ENCODE results near the gene BCAP29.
"Not testable (repeated sequence)": the region's sequence is repeated elsewhere in the genome, so short reads cannot be mapped to it uniquely, and the experiment has no call there.

The BCAP29 gene

GRCh38 chr7:107627002-107627401, 47.0 kb downstream of the BCAP29 start:
- DNase-seq (ENCODE audit: low read depth), result no peak

- DNase-seq (ENCODE audit: low read depth), result no peak
Measured at GRCh38 chr7:107628461-107629064, 48.5 kb downstream of the BCAP29 start.

- no peak for DNase-seq (ENCODE audit: low read depth)
Measured at GRCh38 chr7:107630342-107630741, 50.3 kb downstream of the BCAP29 start.

GRCh38 chr7:107631588-107632491, 51.8 kb downstream of the BCAP29 start:
- no peak for DNase-seq (ENCODE audit: low read depth)

GRCh38 chr7:107632492-107632865, 52.4 kb downstream of the BCAP29 start:
- DNase-seq (ENCODE audit: low read depth), result no peak

- DNase-seq (ENCODE audit: low read depth), result no peak
Measured at GRCh38 chr7:107638594-107638993, 58.5 kb downstream of the BCAP29 start.

- not testable (repeated sequence) for DNase-seq (ENCODE audit: low read depth)
Measured at GRCh38 chr7:107639070-107639469, 59.0 kb downstream of the BCAP29 start.

GRCh38 chr7:107641676-107642075, 61.6 kb downstream of the BCAP29 start:
- no peak for DNase-seq (ENCODE audit: low read depth)

GRCh38 chr7:107642501-107642900, 62.5 kb downstream of the BCAP29 start:
- no peak for DNase-seq (ENCODE audit: low read depth)

GRCh38 chr7:107643407-107643806, 63.4 kb downstream of the BCAP29 start:
- DNase-seq (ENCODE audit: low read depth), result no peak

- no peak for DNase-seq (ENCODE audit: low read depth)
Measured at GRCh38 chr7:107643938-107644308, 63.9 kb downstream of the BCAP29 start.

GRCh38 chr7:107644309-107644974, 64.4 kb downstream of the BCAP29 start:
- DNase-seq (ENCODE audit: low read depth), result no peak

- no peak for DNase-seq (ENCODE audit: low read depth)
Measured at GRCh38 chr7:107652642-107653041, 72.6 kb downstream of the BCAP29 start.

- no peak for DNase-seq (ENCODE audit: low read depth)
Measured at GRCh38 chr7:107658467-107658866, 78.4 kb downstream of the BCAP29 start.

GRCh38 chr7:107659666-107660065, 79.6 kb downstream of the BCAP29 start:
- no peak for DNase-seq (ENCODE audit: low read depth)

- no peak for DNase-seq (ENCODE audit: low read depth)
Measured at GRCh38 chr7:107660381-107661080, 80.5 kb downstream of the BCAP29 start, which contains the start of gene SLC26A4. SLC26A4 (plus strand) TSS chr7:107660828; CDS start chr7:107661642, 814 bp downstream.

- DNase-seq (ENCODE audit: low read depth), result no peak
Measured at GRCh38 chr7:107661081-107661864, 81.2 kb downstream of the BCAP29 start.

GRCh38 chr7:107661865-107662379, 81.9 kb downstream of the BCAP29 start:
- no peak for DNase-seq (ENCODE audit: low read depth)

GRCh38 chr7:107663196-107663595, 83.2 kb downstream of the BCAP29 start:
- no peak for DNase-seq (ENCODE audit: low read depth)

- no peak for DNase-seq (ENCODE audit: low read depth)
Measured at GRCh38 chr7:107666790-107667189, 86.7 kb downstream of the BCAP29 start.

- DNase-seq (ENCODE audit: low read depth), result no peak
Measured at GRCh38 chr7:107667341-107667740, 87.3 kb downstream of the BCAP29 start.
